Measurements from ENCODE around the gene FCHSD2.

The FCHSD2 gene

DNA sequence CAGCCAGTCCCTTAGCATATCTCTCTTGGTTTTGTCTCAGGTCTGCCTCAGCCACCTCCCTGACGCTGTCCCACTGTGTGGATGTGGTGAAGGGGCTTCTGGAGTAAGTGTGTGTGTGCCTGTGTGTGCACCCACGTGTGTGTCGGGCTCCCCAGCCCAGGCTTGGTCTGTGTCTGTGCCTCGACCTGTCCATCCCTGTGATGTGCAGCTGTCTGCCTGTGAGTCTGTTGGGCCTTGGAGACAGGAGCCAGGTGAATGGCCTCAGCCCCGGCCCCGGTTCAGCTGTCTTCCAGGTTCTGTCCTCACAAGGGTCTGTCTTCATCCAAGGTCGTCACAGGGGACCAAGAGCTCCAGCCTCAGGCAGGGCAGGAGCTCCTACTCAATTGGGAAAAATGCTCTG is 318.1 kb downstream of the FCHSD2 start:
- TF ChIP-seq, protein P1, sequence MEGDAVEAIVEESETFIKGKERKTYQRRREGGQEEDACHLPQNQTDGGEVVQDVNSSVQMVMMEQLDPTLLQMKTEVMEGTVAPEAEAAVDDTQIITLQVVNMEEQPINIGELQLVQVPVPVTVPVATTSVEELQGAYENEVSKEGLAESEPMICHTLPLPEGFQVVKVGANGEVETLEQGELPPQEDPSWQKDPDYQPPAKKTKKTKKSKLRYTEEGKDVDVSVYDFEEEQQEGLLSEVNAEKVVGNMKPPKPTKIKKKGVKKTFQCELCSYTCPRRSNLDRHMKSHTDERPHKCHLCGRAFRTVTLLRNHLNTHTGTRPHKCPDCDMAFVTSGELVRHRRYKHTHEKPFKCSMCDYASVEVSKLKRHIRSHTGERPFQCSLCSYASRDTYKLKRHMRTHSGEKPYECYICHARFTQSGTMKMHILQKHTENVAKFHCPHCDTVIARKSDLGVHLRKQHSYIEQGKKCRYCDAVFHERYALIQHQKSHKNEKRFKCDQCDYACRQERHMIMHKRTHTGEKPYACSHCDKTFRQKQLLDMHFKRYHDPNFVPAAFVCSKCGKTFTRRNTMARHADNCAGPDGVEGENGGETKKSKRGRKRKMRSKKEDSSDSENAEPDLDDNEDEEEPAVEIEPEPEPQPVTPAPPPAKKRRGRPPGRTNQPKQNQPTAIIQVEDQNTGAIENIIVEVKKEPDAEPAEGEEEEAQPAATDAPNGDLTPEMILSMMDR (IDR thresholded peaks at IDR 0.05; ENCODE audit: low read length), result no peak
- TF ChIP-seq EZH2 (IDR thresholded peaks at IDR 0.05; ENCODE audit: borderline replicate concordance, low read length), result no peak
- Histone ChIP-seq H3K27me3 (ENCODE audit: insufficient read depth, low read length) (no peaks in the 10 kb centered on the region), H3K4me2 (ENCODE audit: low read length) (no peak overlapping the region; the same call in 1 of the 2 replicates), H3K36me3 (ENCODE audit: insufficient read depth, low read length) (peaks cover 30% of the 10 kb centered on the region), H4K20me1 (ENCODE audit: insufficient read depth, low read length) (no peaks in the 10 kb centered on the region), H3K4me3 (ENCODE audit: low read depth, low read length, poor library complexity, severe bottlenecking) (no peak overlapping the region), H3K9me2 (ENCODE audit: low read depth, low read length) (no peaks in the 10 kb centered on the region), H3K9ac (ENCODE audit: low read length) (no peak overlapping the region; the same call in 1 of the 2 replicates), H2AFZ (ENCODE audit: low read length) (no peak overlapping the region), H3K9me3 (ENCODE audit: low read length) (no peaks in the 10 kb centered on the region), H3K4me1 (ENCODE audit: insufficient read depth, low read length, severe bottlenecking) (peaks cover 31% of the 10 kb centered on the region), H3K79me2 (ENCODE audit: insufficient read depth, low read length) (no peaks in the 10 kb centered on the region), H3F3A (ENCODE audit: insufficient read depth, low read length) (no peaks in the 10 kb centered on the region), H3K27ac (ENCODE audit: low read depth, low read length, poor library complexity, severe bottlenecking) (peak overlapping the region; percentile 70)

DNA sequence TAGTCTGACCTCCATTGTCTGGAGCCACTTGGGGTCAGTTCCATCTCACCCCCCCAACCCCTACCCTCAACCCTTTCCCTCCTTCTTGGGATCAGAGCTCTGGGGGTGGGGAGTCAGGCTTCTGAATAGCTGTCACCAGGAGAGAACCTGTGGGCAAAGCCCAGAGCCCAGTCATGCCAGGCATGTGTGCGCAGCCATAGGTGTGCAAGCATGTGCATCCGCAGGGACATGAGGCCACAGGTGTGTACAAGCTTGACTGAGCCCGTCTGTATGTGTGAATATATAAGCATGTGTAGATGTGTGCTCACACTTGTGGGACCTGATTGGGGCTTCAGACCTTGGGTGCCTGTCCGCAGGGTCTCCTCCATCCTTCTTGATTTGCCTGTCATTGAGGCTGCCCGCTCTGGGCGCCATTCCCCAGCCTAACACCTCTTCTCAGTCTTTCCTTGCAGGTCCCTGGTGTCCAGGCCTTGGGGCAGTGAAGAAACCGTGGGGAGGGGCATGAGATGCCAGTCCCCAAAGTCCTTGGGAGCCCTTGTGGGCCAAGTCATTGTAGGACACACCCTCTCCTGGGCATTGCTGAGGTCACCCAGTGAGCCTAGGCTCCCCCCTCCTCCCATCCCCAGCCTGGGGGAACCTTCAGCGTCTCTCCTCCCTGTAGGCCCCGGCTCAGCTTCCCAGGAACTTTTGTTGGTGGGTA is 318.9 kb downstream of the FCHSD2 start:
- H3K36me3 ChIP-seq (ENCODE audit: insufficient read depth, low read length), result peaks cover 30% of the 10 kb centered on the region; the same call in 1 of the 2 replicates
- peak overlapping the region; percentile 70 for H3K4me2 ChIP-seq (ENCODE audit: low read length)
- TF ChIP-seq EZH2 (IDR thresholded peaks at IDR 0.05; ENCODE audit: borderline replicate concordance, low read length), result no peak
- TF ChIP-seq, protein P1 (IDR thresholded peaks at IDR 0.05; ENCODE audit: low read length), result no peak
- H4K20me1 ChIP-seq (ENCODE audit: insufficient read depth, low read length), result no peaks in the 10 kb centered on the region
- no peaks in the 10 kb centered on the region for H3F3A ChIP-seq (ENCODE audit: insufficient read depth, low read length)
- peaks cover 31% of the 10 kb centered on the region for H3K4me1 ChIP-seq (ENCODE audit: insufficient read depth, low read length, severe bottlenecking)
- no peak overlapping the region for H2AFZ ChIP-seq (ENCODE audit: low read length)
- H3K4me3 ChIP-seq (ENCODE audit: low read depth, low read length, poor library complexity, severe bottlenecking), result peak overlapping the region; percentile 62
- H3K9ac ChIP-seq (ENCODE audit: low read length), result peak overlapping the region; percentile 33; the same call in 1 of the 2 replicates
- no peaks in the 10 kb centered on the region for H3K9me2 ChIP-seq (ENCODE audit: low read depth, low read length)
- no peaks in the 10 kb centered on the region for H3K79me2 ChIP-seq (ENCODE audit: insufficient read depth, low read length)
- H3K9me3 ChIP-seq (ENCODE audit: low read length), result no peaks in the 10 kb centered on the region
- H3K27me3 ChIP-seq (ENCODE audit: insufficient read depth, low read length), result no peaks in the 10 kb centered on the region
- peak overlapping the region; percentile 70 for H3K27ac ChIP-seq (ENCODE audit: low read depth, low read length, poor library complexity, severe bottlenecking)

DNA sequence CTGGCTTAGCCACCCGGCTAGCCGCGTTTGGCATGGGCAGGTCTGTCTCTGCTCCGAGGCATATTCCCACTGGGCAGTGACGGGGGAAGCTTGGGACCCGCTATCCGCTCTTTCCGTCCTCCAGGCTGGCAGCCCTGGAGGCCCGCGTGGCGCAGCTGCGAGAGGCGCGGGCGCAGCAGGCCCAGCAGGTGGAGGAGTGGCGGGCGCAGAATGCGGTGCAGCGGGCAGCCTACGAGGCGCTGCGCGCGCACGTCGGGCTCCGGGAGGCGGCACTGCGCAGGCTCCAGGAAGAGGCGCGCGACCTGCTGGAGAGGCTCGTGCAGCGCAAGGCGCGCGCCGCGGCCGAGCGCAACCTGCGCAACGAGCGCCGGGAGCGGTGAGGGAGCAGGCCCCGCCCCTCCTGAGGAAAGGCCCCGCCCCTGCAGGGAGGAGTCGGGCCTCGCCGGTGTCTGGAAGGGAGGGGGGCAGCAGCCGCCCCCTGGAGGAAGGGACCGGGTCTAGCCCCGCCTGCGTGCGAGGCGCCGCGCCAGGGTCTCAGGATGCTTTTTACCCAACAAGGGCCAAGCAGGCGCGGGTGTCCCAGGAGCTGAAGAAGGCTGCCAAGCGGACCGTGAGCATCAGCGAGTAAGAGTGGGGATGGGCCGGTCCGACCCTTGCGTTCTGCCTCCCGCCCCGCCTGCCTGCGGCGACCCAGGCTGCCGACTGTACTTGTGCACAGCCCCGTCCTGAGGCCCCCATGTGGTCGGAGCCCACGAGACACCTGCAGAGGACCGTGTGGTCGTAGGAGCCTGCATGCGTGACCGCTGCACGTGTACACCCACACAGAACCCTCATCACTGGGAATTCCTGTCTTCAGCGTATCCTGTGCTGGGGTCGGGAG is 320.0 kb downstream of the FCHSD2 start:
- H3K79me2 ChIP-seq (ENCODE audit: insufficient read depth, low read length), result no peaks in the 10 kb centered on the region
- H3K27me3 ChIP-seq (ENCODE audit: insufficient read depth, low read length), result no peaks in the 10 kb centered on the region
- H3K9me2 ChIP-seq (ENCODE audit: low read depth, low read length), result no peaks in the 10 kb centered on the region
- H4K20me1 ChIP-seq (ENCODE audit: insufficient read depth, low read length), result no peaks in the 10 kb centered on the region
- TF ChIP-seq EZH2 (IDR thresholded peaks at IDR 0.05; ENCODE audit: borderline replicate concordance, low read length), result no peak
- TF ChIP-seq, protein P1 (IDR thresholded peaks at IDR 0.05; ENCODE audit: low read length), result peak; percentile 52; the same call in 1 of the 2 replicates
- H3K4me1 ChIP-seq (ENCODE audit: insufficient read depth, low read length, severe bottlenecking), result peaks cover 31% of the 10 kb centered on the region
- H3K27ac ChIP-seq (ENCODE audit: low read depth, low read length, poor library complexity, severe bottlenecking), result peak overlapping the region; percentile 76
- no peaks in the 10 kb centered on the region for H3F3A ChIP-seq (ENCODE audit: insufficient read depth, low read length)
- H3K36me3 ChIP-seq (ENCODE audit: insufficient read depth, low read length), result peaks cover 39% of the 10 kb centered on the region; the same call in 1 of the 2 replicates
- peak overlapping the region; percentile 81 for H3K9ac ChIP-seq (ENCODE audit: low read length)
- peak overlapping the region; percentile 87 for H3K4me2 ChIP-seq (ENCODE audit: low read length)
- H2AFZ ChIP-seq (ENCODE audit: low read length), result no peak overlapping the region
- H3K9me3 ChIP-seq (ENCODE audit: low read length), result no peaks in the 10 kb centered on the region
- peak overlapping the region; percentile 62 for H3K4me3 ChIP-seq (ENCODE audit: low read depth, low read length, poor library complexity, severe bottlenecking)

Data from OCI-LY1 (cell line).